HG03159 (cell line): ENCODE measurements around the gene GNA14.
"Not testable (repeated sequence)": the region's sequence is repeated elsewhere in the genome, so short reads cannot be mapped to it uniquely, and the experiment has no call there.

Source experiments
- ATAC-seq: cut with Tn5 transposase; IDR thresholded peaks from one replicate; pipeline ENCODE4 v1.9.1; 2021; ENCODE audit warnings: mild to moderate bottlenecking, moderate library complexity; ENCODE audit not compliant: unreplicated experiment

Gene GNA14

GRCh38 chr9:77648234-77649108 lies at the start of gene GNA14:
GNA14 (minus strand) TSS chr9:77648322; CDS start chr9:77647793, 529 bp downstream.
- ATAC-seq = no peak

GRCh38 chr9:77697238-77697984 lies 49.3 kb upstream of the GNA14 start:
- no peak for ATAC-seq

DNA sequence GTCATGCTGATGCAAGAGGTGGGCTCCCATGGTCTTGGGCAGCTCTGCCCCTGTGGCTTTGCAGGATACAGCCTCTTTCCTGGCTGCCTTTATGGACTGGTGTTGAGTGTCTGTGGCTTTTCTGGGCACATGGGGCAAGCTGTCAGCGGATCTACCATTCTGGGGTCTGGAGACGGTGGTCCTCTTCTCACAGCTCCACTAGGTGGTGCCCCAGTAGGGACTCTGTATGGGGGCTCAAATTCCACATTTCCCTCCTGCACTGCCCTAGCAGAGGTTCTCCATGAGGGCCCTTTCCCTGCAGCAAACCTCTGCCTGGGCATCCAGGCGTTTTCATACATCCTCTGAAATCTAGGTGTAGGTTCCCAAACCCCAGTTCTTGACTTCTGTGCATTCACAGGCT lies 42.6 kb upstream of the GNA14 start:
- not testable (repeated sequence) for ATAC-seq

DNA sequence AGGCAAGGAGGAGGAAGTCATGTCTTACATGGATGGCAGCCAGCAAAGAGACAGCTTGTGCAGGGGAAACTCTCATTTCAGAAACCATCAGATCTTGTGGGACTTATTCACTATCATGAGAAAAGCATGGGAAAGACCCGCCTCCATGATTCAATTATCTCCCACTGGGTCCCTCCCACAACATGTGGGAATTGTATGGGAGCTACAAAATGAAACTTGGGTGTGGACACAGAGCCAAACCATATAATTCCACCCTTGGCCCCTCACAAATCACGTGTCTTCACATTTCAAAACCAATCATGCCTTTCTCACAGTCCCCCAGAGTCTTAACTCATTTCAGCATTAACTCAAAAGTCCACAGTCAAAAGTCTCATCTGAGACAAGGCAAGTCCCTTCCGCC lies 42.0 kb upstream of the GNA14 start:
- not testable (repeated sequence) for ATAC-seq

DNA sequence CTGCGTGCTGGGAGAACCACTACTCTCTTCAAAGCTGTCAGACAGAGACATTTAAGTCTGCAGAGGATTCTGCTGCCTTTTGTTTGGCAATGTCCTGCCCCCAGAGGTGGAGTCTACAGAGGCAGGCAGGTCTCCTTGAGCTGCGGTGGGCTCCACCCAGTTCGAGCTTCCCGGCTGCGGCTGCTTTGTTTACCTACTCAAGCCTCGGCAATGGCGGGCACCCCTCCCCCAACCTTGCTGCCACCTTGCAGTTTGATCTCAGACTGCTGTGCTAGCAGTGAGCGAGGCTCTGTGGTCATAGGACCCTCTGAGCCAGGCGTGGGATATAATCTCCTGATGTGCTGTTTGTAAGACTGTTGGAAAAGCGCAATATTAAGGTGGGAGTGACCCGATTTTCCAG lies 39.6 kb upstream of the GNA14 start:
- not testable (repeated sequence) for ATAC-seq

DNA sequence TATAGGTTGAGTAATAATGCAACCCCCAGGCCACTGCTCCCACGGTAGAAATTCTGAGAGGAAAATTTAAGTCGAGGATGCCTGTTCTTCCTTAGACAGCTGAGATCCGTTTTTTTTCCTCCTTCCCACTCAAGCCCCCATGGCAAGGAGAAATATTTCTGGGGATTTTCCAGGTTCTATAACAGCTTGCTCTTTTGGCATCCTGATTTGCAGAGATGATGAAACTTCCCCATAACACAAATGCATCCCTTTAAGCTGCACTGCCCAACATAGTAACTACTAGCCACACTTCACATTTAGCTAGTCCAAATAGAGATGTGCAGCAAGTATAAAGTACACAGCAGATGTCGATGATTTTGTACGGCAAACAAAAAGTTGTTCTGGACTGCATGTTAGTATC lies 32.5 kb upstream of the GNA14 start:
- no peak for ATAC-seq

- no peak for ATAC-seq
These were observed 31.7 kb upstream of the GNA14 start for GRCh38 chr9:77679661-77680368.

DNA sequence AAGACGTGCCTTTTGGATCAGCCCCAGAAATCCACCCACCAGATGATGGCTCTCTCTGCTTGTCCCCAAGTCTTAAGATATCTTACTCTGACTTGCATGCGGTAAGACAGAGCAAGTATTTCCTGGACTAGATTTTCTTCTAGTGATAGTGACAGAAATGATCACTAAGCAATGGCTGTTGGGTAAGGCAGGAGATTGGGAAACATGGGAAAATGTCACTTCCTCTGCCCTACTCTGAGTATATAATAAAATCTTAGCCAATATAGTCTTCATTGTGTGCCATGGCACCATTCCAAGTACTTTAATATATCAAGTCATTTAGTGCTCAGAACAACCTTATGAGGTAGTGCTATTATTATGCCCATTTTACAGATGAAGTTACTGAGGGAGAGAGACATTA lies 31.0 kb upstream of the GNA14 start:
- no peak for ATAC-seq

- ATAC-seq = no peak
These were observed 29.9 kb upstream of the GNA14 start for GRCh38 chr9:77677957-77678535.

DNA sequence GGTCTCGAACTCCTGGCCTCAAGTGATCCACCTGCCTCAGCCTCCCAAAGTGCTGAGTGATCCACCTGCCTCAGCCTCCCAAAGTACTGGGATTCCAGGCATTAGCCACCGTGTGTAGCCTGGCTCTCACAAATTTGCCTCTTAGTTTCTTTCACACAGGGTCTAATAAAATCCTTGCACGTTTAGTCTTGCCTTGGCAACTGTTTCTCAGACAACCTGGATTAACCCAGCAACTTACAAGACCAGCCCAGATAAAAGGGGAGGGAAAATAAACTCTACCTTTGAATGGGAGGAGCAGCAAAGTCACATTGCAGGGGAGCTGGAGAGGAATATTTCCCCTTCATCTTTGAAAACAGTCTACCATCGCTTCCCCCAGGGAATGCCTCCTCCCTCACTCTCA lies 29.3 kb upstream of the GNA14 start:
- no peak for ATAC-seq

- no peak for ATAC-seq
These were observed 26.0 kb upstream of the GNA14 start for GRCh38 chr9:77673941-77674791.

DNA sequence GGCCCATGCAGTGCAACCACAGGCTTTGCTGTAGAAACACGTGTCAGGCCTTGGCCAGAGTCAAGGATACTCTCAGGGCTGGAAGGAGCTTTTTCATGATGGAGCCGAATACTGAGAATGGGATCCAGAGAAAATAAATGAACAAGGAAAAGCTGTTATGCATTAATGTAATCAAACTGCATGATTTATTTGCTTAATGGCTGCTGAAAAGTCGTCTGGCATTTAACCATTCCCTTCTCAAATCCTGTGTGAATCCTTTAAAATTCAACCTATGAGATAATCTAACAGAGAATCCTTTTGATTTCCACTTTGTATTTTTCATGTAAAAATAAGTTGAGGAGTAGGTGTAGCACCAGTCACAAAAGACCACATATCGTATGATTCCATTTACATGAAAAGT lies 24.1 kb upstream of the GNA14 start:
- ATAC-seq = no peak

DNA sequence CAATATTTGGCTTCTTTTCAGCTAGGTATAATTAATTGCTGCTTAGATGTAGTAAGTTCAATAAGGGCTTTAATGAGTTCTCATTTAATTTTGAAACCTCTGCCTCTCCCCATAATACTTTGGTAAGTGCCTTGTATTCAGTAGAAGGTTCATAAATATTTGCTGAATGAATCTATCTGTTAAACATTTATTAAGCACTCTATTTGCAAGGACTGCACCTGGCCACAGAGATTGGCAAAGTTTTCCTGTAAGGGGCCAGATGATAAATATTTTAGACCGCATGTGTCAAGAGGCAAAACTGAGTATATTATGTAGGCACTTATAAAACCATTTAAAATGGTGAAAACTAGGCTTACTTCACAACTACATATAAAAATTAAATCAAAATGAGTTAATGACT lies 19.0 kb upstream of the GNA14 start:
- no peak for ATAC-seq

DNA sequence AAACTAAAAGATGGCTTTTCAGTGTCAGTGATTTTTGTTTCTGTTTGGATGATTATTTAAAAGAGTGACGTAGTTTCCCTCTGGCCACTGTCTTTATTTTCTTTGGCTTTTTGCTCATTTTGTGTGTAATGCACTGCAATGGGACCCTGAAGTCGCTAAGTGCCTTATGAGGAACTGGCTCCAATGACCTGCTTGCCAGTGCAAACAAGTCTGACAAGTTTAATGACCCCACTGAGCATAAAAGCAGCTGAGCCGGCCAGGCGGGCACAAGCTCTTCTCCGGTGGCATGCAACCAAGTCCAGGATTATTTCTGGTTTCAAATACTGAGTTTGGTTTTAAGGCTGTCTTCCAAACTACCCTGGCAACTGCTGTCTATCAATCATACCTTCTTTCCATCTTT lies 15.6 kb upstream of the GNA14 start:
- no peak for ATAC-seq

DNA sequence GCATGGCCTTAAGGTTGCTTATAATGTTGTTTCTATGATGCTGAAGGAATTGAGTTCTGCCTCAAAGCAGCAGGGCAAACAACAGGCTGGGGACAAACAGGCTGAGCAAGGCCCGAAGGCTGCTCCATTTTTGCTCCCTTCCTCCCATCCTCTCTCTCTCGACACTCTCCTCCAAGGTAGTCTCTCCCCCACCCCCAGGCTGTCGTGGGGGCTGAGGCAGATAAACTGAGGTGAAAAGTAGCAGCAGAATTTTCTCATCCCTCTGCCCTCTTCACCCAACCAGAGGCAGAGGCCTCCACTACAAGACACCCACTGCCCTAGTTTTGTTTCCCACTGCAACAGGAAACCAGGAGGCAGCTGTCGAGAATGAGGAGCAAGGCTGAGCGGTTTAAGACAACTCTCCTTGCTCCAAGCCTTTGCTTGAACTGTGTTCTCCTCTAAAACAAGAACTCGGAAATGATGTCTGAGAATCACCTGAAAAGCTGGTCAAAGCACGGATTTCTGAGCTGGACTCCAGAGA lies 13.5 kb upstream of the GNA14 start:
- no peak for ATAC-seq

- ATAC-seq = no peak
These were observed 11.8 kb upstream of the GNA14 start for GRCh38 chr9:77659926-77660325.

DNA sequence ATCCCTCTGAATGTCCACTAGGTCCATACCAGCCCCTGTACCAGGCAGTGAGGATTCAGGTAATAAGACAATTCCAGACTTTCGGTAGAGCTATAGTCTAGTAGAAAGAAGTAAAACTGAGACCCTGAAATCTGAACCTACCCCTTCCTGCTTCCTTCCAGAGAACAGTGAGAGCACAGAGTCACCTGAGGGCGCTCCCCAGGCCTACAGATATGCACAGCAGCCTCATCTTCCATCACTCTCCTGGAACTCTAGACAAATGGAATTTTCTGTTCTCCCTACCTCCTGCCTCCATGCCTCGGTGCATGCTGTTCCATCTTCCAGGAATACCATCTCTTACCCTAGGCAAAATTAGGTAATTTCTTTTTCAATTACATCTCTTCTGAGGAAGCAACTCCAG lies 3.1 kb upstream of the GNA14 start:
- ATAC-seq = no peak

DNA sequence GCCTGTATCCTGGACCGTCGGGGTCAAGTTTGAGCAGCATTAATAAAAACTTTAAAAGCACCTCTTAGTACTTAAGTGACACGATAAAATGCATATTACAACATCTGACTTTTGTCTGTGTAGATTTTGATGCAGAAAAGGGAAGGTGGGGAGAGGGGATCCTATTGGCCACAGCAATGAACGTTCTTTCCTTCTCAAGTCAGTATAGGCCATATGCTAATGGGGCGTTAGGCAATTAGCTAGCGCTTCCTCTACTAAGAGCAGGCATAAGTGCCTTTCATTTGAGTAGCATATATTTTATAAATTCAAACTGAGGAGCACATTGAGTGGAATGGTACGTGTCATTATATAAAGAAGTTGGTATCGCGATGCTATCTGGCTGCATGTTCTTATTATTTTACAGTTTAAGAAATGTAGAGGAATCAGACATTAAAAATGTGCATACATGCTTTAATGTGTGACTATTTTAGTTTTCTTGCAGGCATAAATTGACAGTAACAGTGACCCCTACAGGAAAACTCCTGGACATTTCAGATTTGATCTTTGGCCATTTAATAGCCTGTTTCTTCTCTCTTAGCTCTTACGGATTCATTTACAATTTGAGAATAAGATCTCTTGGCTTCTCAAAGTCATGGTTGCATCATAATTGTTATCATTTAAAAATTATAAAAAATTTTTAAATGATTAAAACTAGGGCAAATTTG lies 1.1 kb upstream of the GNA14 start:
- ATAC-seq = no peak
